Activated CD8-positive, alpha-beta T cell treated with anti-CD3 and anti-CD28 coated beads for 36 hours (primary cell): ENCODE measurements around the gene KSR2. TPM values are rescaled to one million over a fixed set of nuclear protein-coding genes. Genes with fewer than 3 reads are reported as not detected.

Source experiments
- ATAC-seq: fragments of 200-7000 bp; cut with Tn5 transposase; one replicate; pipeline ENCODE4 v1.10.0; 2021; ENCODE audit warnings: mild to moderate bottlenecking, moderate library complexity
- CTCF ChIA-PET: fragments of 350-600 bp; sonication (Branson Sonifier 250); formaldehyde crosslinking; loops from one replicate; lab custom pipeline; 2021; ENCODE audit warnings: antibody characterized with exemption; lab: Charles Lee
- POLR2A ChIA-PET: fragments of 350-600 bp; sonication (Branson Sonifier 250); formaldehyde crosslinking; loops from one replicate; lab custom pipeline; 2021; ENCODE audit warnings: antibody characterized with exemption; lab: Charles Lee
- DNase-seq: peaks from one replicate; pipeline ENCODE4 v3.0.0-alpha.2; 2020
- H3K27ac Mint-ChIP-seq: one replicate; pipeline ENCODE4 v1.8.0; 2021; ENCODE audit warnings: mild to moderate bottlenecking, mixed read lengths
- H3K27me3 Mint-ChIP-seq: one replicate; pipeline ENCODE4 v1.8.0; 2021; ENCODE audit warnings: mixed read lengths
- H3K36me3 Mint-ChIP-seq: one replicate; pipeline ENCODE4 v1.8.0; 2021; ENCODE audit warnings: low read depth, mixed read lengths
- H3K4me1 Mint-ChIP-seq: one replicate; pipeline ENCODE4 v1.8.0; 2021; ENCODE audit warnings: low read depth, mixed read lengths
- H3K4me3 Mint-ChIP-seq: one replicate; pipeline ENCODE4 v1.8.0; 2021; ENCODE audit warnings: mild to moderate bottlenecking, moderate library complexity, mixed read lengths
- H3K9me3 Mint-ChIP-seq: one replicate; pipeline ENCODE4 v1.8.0; 2021; ENCODE audit warnings: mixed read lengths
- intact Hi-C: fragments of 100-400 bp; cut with micrococcal nuclease; formaldehyde crosslinking; loops from one replicate; pipeline ENCODE4 v1.10.0; 2022
- total RNA-seq, 2 experiments: library from RNA; stranded (reverse); gene quantifications; one replicate each; pipeline ENCODE4 v1.2.3, GENCODE V29; 2021
- TF ChIP-seq, protein P1 (sequence below): fragments of 200-600 bp; IDR thresholded peaks from one replicate; pipeline ENCODE4 v1.8.0; 2022; ENCODE audit warnings: antibody characterized with exemption, mild to moderate bottlenecking

KSR2 gene
- total RNA-seq, 2 experiments from 2014 or later = 0.02 TPM; not detected in 1

DNA sequence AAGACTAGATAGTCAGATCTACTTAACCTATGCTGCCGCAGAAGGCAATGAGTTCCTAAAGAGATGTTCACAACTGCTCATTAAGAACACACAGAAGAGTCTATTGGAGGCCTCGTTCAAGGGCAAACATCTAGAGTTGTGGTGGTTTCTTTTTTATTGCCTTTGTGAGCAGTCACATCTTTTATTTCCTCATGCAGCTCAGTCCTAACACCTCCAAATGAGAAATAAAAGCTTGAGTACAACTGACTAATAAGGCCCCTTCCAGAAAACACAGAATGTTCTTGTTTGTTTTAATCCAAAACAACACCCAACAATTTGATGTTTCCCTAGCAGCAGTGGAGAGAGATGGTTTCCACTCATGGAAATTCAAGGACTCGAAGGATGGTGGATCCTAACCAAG lies 483.9 kb downstream of the KSR2 start:
- DNase-seq (no peak), ATAC-seq (no peak)
- CTCF ChIA-PET = no interaction called here
- Mint-ChIP-seq H3K4me1 (no peaks in the 10 kb centered on the region), H3K9me3 (no peaks in the 10 kb centered on the region), H3K27me3 (peaks cover 2% of the 10 kb centered on the region), H3K4me3 (no peak overlapping the region), H3K36me3 (no peaks in the 10 kb centered on the region), H3K27ac (no peak overlapping the region)
- POLR2A ChIA-PET = no interaction called here
- TF ChIP-seq, protein P1, sequence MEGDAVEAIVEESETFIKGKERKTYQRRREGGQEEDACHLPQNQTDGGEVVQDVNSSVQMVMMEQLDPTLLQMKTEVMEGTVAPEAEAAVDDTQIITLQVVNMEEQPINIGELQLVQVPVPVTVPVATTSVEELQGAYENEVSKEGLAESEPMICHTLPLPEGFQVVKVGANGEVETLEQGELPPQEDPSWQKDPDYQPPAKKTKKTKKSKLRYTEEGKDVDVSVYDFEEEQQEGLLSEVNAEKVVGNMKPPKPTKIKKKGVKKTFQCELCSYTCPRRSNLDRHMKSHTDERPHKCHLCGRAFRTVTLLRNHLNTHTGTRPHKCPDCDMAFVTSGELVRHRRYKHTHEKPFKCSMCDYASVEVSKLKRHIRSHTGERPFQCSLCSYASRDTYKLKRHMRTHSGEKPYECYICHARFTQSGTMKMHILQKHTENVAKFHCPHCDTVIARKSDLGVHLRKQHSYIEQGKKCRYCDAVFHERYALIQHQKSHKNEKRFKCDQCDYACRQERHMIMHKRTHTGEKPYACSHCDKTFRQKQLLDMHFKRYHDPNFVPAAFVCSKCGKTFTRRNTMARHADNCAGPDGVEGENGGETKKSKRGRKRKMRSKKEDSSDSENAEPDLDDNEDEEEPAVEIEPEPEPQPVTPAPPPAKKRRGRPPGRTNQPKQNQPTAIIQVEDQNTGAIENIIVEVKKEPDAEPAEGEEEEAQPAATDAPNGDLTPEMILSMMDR = no peak
- intact Hi-C loops = no loop called here

DNA sequence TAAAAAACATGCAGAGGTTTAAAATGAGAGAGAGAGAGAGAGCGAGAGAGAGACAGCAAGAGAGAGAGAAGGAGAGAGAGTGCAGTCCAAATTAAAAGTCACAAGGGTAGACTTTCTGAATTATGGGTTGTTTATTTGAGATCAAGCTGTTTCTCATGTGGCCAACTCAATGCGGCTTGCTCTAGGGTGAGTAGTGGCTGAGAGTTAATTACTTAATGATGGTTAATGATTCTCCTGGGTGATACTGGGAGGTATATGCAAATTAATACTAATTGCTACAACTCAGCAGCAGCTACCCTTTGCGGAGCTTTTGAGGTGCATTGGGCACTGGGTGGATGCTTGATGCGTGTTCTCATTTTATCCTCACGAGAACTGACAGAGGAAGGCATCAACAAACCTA lies 485.3 kb downstream of the KSR2 start:
- H3K36me3 Mint-ChIP-seq = no peaks in the 10 kb centered on the region
- H3K4me3 Mint-ChIP-seq = no peak overlapping the region
- intact Hi-C loops = no loop called here
- H3K27me3 Mint-ChIP-seq = peaks cover 2% of the 10 kb centered on the region
- DNase-seq (no peak), ATAC-seq (no peak)
- no peak overlapping the region for H3K27ac Mint-ChIP-seq
- no peaks in the 10 kb centered on the region for H3K4me1 Mint-ChIP-seq
- ChIA-PET POLR2A (no interaction called here), CTCF (no interaction called here)
- no peaks in the 10 kb centered on the region for H3K9me3 Mint-ChIP-seq
- TF ChIP-seq, protein P1 = no peak

DNA sequence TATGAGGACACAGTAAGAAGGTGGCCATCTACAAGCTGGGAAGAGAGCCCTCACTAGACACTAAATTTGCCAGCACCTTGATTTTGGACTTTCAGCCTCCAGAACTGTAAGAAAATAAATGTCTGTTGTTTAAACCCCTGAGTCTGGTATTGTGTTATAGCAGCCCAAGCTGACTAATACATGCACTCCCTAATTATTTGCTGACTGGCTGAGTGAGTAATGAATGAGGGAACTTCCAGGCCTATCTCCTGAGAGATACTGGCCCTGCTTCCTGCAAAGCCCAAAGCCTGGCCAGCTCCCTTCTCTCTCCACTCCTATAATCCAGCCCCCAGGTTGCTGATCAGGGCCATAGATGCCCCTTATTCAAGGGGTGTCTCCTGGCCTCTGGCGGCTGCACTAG lies 487.3 kb downstream of the KSR2 start:
- ChIA-PET POLR2A (no interaction called here), CTCF (no interaction called here)
- H3K27me3 Mint-ChIP-seq = peaks cover 2% of the 10 kb centered on the region
- TF ChIP-seq, protein P1 = no peak
- ATAC-seq = no peak
- DNase-seq = no peak
- intact Hi-C loops = no loop called here
- no peaks in the 10 kb centered on the region for H3K36me3 Mint-ChIP-seq
- H3K4me1 Mint-ChIP-seq = no peaks in the 10 kb centered on the region
- no peak overlapping the region for H3K27ac Mint-ChIP-seq
- no peaks in the 10 kb centered on the region for H3K9me3 Mint-ChIP-seq
- H3K4me3 Mint-ChIP-seq = no peak overlapping the region

DNA sequence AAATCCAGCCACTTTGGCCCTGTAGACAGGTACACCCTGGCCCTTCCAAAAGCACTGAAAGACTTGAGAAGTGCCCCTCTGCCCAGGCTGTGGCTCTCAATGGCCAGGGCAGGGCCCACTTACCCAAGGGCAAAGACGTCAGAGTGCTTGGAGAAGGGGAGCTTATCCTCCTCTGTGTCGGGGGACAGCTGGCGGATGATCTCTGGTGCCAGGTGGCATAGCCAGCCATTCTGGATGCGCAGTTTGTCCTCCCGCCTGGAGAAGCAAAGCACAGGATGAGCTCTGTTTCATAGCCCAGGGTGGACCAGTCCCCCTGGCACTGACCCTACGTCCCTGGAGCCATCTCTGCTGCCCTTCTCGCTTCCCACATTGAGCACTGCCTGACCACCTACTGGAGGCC lies 492.4 kb downstream of the KSR2 start:
- DNase-seq (no peak), ATAC-seq (no peak)
- TF ChIP-seq, protein P1 = no peak
- ChIA-PET POLR2A (interaction anchor here (0.5 kb wide), 1 partner anchor 1953 kb away, joined by 3 read pairs; no protein-coding TSS in a partner anchor), CTCF (no interaction called here)
- Mint-ChIP-seq H3K4me3 (no peak overlapping the region), H3K9me3 (no peaks in the 10 kb centered on the region), H3K27ac (no peak overlapping the region), H3K27me3 (no peaks in the 10 kb centered on the region), H3K4me1 (no peaks in the 10 kb centered on the region), H3K36me3 (no peaks in the 10 kb centered on the region)
- intact Hi-C loops = no loop called here

DNA sequence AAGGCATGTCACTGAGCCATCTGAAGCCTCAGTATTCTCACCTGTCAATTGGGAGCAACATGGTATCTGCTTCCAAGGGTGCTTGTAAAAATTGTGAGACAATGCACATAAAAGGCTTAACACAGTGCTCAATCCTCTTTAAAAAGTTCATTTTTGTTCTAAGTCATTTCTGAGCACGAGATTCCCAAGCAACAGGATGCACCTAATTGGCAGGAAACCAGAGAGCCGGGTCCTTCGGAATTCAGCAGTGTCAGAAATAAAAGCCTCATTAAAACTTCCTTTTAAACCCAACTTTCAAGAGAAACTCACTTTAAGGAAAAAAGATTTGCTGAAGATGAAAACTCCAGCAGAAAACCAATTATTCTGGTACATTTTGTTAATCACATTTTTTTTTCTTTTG lies 494.9 kb downstream of the KSR2 start:
- ATAC-seq (no peak), DNase-seq (no peak)
- peaks cover 4% of the 10 kb centered on the region for H3K9me3 Mint-ChIP-seq
- no peaks in the 10 kb centered on the region for H3K27me3 Mint-ChIP-seq
- H3K27ac Mint-ChIP-seq = no peak overlapping the region
- ChIA-PET CTCF (no interaction called here), POLR2A (no interaction called here)
- no peak overlapping the region for H3K4me3 Mint-ChIP-seq
- intact Hi-C loops = no loop called here
- TF ChIP-seq, protein P1 = no peak
- no peaks in the 10 kb centered on the region for H3K4me1 Mint-ChIP-seq
- no peaks in the 10 kb centered on the region for H3K36me3 Mint-ChIP-seq
